Astrocyte (in vitro differentiated cells and primary cell): ENCODE measurements around the gene PLAAT4. TPM values are rescaled to one million over a fixed set of nuclear protein-coding genes. Genes with fewer than 3 reads are reported as not detected.
"Not testable (repeated sequence)": the region's sequence is repeated elsewhere in the genome, so short reads cannot be mapped to it uniquely, and the experiment has no call there.

ENCODE experiments used
- DNase-seq: peaks from one replicate; pipeline ENCODE4 v3.0.0-alpha.2; 2010; ENCODE audit warnings: low read depth
- FAIRE-seq: peaks from 2 replicates; lab custom pipeline; 2011; peaks lifted over from hg19 to GRCh38; lab: Jason Lieb, UNC
- H2AFZ ChIP-seq: 2 replicates; pipeline ENCODE4 v1.6.0; 2012; ENCODE audit warnings: low read depth, low read length, inconsistent platforms
- H3K27ac ChIP-seq: 2 replicates; pipeline ENCODE4 v1.5.1; 2011; ENCODE audit warnings: low read depth, low read length, inconsistent platforms
- H3K27me3 ChIP-seq: 2 replicates; pipeline ENCODE4 v1.6.0; 2011; ENCODE audit warnings: low read length, inconsistent platforms; ENCODE audit not compliant: insufficient read depth
- H3K36me3 ChIP-seq: 2 replicates; pipeline ENCODE4 v1.5.1; 2011; ENCODE audit warnings: low read length, inconsistent platforms; ENCODE audit not compliant: insufficient read depth
- H3K4me1 ChIP-seq: 2 replicates; pipeline ENCODE4 v1.5.1; 2011; ENCODE audit warnings: low read length, inconsistent platforms; ENCODE audit not compliant: insufficient read depth
- H3K4me2 ChIP-seq: 2 replicates; pipeline ENCODE4 v1.6.0; 2012; ENCODE audit warnings: low read length, inconsistent platforms
- H3K4me3 ChIP-seq: 2 replicates; pipeline ENCODE4 v1.5.1; 2011; ENCODE audit warnings: low read depth, mild to moderate bottlenecking, low read length, inconsistent platforms; ENCODE audit not compliant: insufficient read depth
- H3K79me2 ChIP-seq: 2 replicates; pipeline ENCODE4 v1.6.0; 2012; ENCODE audit warnings: mild to moderate bottlenecking, low read length, inconsistent platforms; ENCODE audit not compliant: insufficient read depth
- H3K9ac ChIP-seq: 2 replicates; pipeline ENCODE4 v1.6.0; 2012; ENCODE audit warnings: mild to moderate bottlenecking, low read length, inconsistent platforms
- H3K9me3 ChIP-seq: 2 replicates; pipeline ENCODE4 v1.5.1; 2012; ENCODE audit warnings: low read depth, mild to moderate bottlenecking, low read length, inconsistent platforms; ENCODE audit not compliant: insufficient read depth
- H4K20me1 ChIP-seq: 2 replicates; pipeline ENCODE4 v1.6.0; 2012; ENCODE audit warnings: low read length, inconsistent platforms; ENCODE audit not compliant: insufficient read depth
- H3K27ac Mint-ChIP-seq: one replicate; pipeline ENCODE4 v1.8.0; 2021; ENCODE audit warnings: mild to moderate bottlenecking, mixed read lengths; ENCODE audit not compliant: unreplicated experiment
- H3K27me3 Mint-ChIP-seq: one replicate; pipeline ENCODE4 v1.8.0; 2021; ENCODE audit warnings: low read depth, mixed read lengths; ENCODE audit not compliant: unreplicated experiment
- H3K36me3 Mint-ChIP-seq: one replicate; pipeline ENCODE4 v1.8.0; 2021; ENCODE audit warnings: low read depth, mixed read lengths; ENCODE audit not compliant: unreplicated experiment
- H3K4me1 Mint-ChIP-seq: one replicate; pipeline ENCODE4 v1.8.0; 2021; ENCODE audit warnings: low read depth, mixed read lengths; ENCODE audit not compliant: unreplicated experiment
- H3K4me3 Mint-ChIP-seq: one replicate; pipeline ENCODE4 v1.8.0; 2021; ENCODE audit warnings: mild to moderate bottlenecking, moderate library complexity, mixed read lengths; ENCODE audit not compliant: unreplicated experiment
- H3K9me3 Mint-ChIP-seq: one replicate; pipeline ENCODE4 v1.8.0; 2021; ENCODE audit warnings: mild to moderate bottlenecking, mixed read lengths; ENCODE audit not compliant: unreplicated experiment
- EZH2 ChIP-seq: IDR thresholded peaks from 2 replicates; pipeline ENCODE4 v1.6.1; 2012; ENCODE audit warnings: mild to moderate bottlenecking, low read length, inconsistent platforms; ENCODE audit not compliant: insufficient read depth
- total RNA-seq: library from RNA; stranded (reverse); gene quantifications from 2 replicates; pipeline ENCODE4 v1.2.1, GENCODE V29; 2021
- TF ChIP-seq, protein P1 (sequence below): IDR thresholded peaks from 2 replicates; pipeline ENCODE4 v1.5.1; 2011; ENCODE audit warnings: low read depth, mild to moderate bottlenecking, inconsistent platforms, low read length, moderate library complexity; ENCODE audit not compliant: insufficient read depth

The PLAAT4 gene
- total RNA-seq, 1 donor from 2014 or later, result 4.9 TPM

DNA sequence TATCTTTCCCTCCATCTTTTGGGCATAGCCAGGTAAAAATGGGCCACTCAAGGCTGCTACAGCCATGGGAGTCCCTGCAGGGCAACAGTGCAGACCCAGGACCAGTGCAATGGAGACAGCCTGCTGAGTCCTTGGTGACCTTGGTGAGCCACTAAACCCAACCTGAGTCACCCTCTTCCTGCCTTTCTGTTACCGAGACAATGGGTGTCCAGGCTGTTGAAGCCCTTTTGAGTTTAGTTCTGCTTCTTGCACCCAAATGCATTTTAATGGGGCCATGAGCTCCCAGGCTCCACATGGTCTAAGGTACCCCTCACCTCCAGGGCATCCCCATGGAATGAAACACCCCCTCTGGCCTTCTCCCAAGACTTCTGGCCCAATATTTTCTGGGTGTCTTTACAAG, 874 bp upstream of the PLAAT4 start:
- no peaks in the 10 kb centered on the region for H3K36me3 Mint-ChIP-seq
- peaks cover 4% of the 10 kb centered on the region for H3K27me3 Mint-ChIP-seq
- Histone ChIP-seq H3K79me2 (no peaks in the 10 kb centered on the region), H3K27ac (no peak overlapping the region), H3K36me3 (no peaks in the 10 kb centered on the region), H2AFZ (no peak overlapping the region), H3K4me2 (no peak overlapping the region), H3K4me1 (peaks cover 34% of the 10 kb centered on the region), H3K27me3 (no peaks in the 10 kb centered on the region), H3K9me3 (no peaks in the 10 kb centered on the region), H3K9ac (no peak overlapping the region), H3K4me3 (no peak overlapping the region), H4K20me1 (no peaks in the 10 kb centered on the region)
- peaks cover 23% of the 10 kb centered on the region for H3K4me1 Mint-ChIP-seq
- TF ChIP-seq, protein P1, sequence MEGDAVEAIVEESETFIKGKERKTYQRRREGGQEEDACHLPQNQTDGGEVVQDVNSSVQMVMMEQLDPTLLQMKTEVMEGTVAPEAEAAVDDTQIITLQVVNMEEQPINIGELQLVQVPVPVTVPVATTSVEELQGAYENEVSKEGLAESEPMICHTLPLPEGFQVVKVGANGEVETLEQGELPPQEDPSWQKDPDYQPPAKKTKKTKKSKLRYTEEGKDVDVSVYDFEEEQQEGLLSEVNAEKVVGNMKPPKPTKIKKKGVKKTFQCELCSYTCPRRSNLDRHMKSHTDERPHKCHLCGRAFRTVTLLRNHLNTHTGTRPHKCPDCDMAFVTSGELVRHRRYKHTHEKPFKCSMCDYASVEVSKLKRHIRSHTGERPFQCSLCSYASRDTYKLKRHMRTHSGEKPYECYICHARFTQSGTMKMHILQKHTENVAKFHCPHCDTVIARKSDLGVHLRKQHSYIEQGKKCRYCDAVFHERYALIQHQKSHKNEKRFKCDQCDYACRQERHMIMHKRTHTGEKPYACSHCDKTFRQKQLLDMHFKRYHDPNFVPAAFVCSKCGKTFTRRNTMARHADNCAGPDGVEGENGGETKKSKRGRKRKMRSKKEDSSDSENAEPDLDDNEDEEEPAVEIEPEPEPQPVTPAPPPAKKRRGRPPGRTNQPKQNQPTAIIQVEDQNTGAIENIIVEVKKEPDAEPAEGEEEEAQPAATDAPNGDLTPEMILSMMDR, result no peak
- TF ChIP-seq EZH2, result no peak
- no peak overlapping the region for H3K4me3 Mint-ChIP-seq
- H3K27ac Mint-ChIP-seq, result no peak overlapping the region
- FAIRE-seq (no peak), DNase-seq (no peak)
- no peaks in the 10 kb centered on the region for H3K9me3 Mint-ChIP-seq

DNA sequence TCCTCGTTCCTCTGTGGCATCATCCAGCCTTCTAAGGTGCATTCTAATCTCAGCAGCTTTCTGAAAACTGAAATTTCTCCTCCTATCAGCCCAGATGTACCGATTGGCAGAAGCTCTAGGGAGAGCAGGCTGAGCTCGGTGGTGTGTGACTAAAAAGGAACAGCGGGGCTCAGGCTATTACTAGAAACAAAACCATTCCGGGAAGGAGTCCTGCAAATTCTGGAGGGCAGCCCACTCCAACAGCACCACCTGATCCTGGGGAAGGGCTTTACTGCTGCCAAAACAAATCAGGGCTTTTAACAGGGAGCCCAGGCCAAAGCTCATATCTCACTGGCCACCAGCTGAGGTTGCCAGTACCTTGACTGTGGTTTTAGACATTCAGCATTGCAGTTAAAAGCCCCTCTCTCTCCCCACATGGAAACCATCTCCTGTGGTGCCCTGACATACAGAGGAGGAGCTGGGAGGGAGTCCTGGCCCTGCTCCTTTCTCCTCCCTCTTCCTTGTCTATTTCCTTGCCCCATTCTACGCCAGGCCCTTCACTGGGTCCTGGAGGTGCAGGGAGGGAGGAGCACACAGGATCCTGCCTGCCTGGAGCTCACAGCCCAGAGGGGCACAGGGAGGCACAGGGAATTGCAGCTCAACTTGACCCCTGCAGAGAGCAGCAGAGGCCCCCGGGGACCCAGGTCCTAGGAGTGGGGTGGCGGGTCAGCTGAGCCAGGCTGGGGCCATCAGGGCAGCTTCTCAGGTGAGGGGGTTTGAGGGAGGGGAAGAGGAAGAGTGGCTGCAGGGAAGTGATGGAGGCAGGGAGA, 889 bp downstream of the PLAAT4 start:
- Mint-ChIP-seq H3K27ac (no peak overlapping the region), H3K4me1 (peaks cover 11% of the 10 kb centered on the region), H3K27me3 (peaks cover 4% of the 10 kb centered on the region), H3K9me3 (no peaks in the 10 kb centered on the region), H3K4me3 (no peak overlapping the region), H3K36me3 (no peaks in the 10 kb centered on the region)
- TF ChIP-seq, protein P1, result no peak
- no peak for TF ChIP-seq EZH2
- no peaks in the 10 kb centered on the region for H3K27me3 ChIP-seq
- no peaks in the 10 kb centered on the region for H3K9me3 ChIP-seq
- H3K4me1 ChIP-seq, result peaks cover 19% of the 10 kb centered on the region
- H3K79me2 ChIP-seq, result no peaks in the 10 kb centered on the region
- FAIRE-seq (no peak), DNase-seq (peak; percentile 96)
- peak overlapping the region; percentile 80 for H3K4me2 ChIP-seq
- peak overlapping the region; percentile 32 for H3K9ac ChIP-seq
- no peak overlapping the region for H3K27ac ChIP-seq
- no peaks in the 10 kb centered on the region for H3K36me3 ChIP-seq
- no peaks in the 10 kb centered on the region for H4K20me1 ChIP-seq
- peak overlapping the region; percentile 67 for H2AFZ ChIP-seq
- H3K4me3 ChIP-seq, result peak overlapping the region; percentile 38

DNA sequence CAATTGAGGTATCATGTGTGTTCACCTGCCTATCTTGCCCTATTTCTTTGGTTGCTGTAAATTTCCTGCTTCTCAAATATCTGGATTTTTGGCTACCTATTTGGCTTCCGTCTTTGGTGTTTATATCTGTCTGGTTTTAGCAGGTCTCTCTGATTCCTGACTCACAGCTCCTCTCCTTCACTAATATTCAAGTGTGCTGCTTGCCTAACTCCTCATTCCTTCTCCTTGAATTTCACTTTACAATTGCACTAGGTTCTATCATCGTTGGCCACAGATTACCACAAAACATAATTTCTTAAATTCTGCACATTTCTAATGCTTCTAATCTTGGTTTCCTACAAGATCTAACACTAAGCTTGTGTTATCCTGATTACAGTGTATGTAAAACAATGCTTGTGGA, 5.9 kb downstream of the PLAAT4 start:
- not testable (repeated sequence) for H3K27ac ChIP-seq, H3K4me1 Mint-ChIP-seq, H3K79me2 ChIP-seq, H3K36me3 Mint-ChIP-seq, FAIRE-seq, H3K9me3 ChIP-seq, H3K4me2 ChIP-seq, H3K36me3 ChIP-seq, H3K4me3 Mint-ChIP-seq, H3K27me3 ChIP-seq, H3K4me1 ChIP-seq, H4K20me1 ChIP-seq, H2AFZ ChIP-seq, H3K4me3 ChIP-seq, H3K9me3 Mint-ChIP-seq, H3K27me3 Mint-ChIP-seq, H3K9ac ChIP-seq, H3K27ac Mint-ChIP-seq
- peak; percentile 37 for DNase-seq
